HCT116 (cell line): ENCODE data around the gene AMOT. TPM values are rescaled to one million over a fixed set of nuclear protein-coding genes. Genes with fewer than 3 reads are reported as not detected.

Experiments
- ATAC-seq: fragments of 200-7000 bp; cut with Tn5 transposase; 2 replicates; pipeline ENCODE4 v1.9.1; 2020; ENCODE audit warnings: mild to moderate bottlenecking, moderate library complexity
- BruUV-seq: library from RNA; stranded (reverse); fragments of 400-500 nt; replicated peaks from 2 replicates; lab custom pipeline; 2021; lab: Mats Ljungman, UMichigan
- CTCF ChIA-PET: fragments of 300-600 bp; sonication (Branson Sonifier 250); formaldehyde crosslinking; loops from one replicate; lab custom pipeline; 2021; ENCODE audit warnings: antibody characterized with exemption; lab: Charles Lee
- POLR2A ChIA-PET: fragments of 300-600, 350-600 bp; sonication (Branson Sonifier 250); formaldehyde crosslinking; loops from one replicate; lab custom pipeline; 2021; ENCODE audit warnings: antibody characterized with exemption; lab: Charles Lee
- RAD21 ChIA-PET, 2 experiments: fragments of 300-600 bp; sonication (Branson Sonifier 250); formaldehyde crosslinking; loops; one replicate each; lab custom pipeline; 2023; ENCODE audit warnings: low total read pairs in 2 of 2; ENCODE audit not compliant: uncharacterized antibody in 2 of 2, unreplicated experiment in 2 of 2, low non-redundant PET in 1 of 2; lab: Charles Lee
- DNase-seq: peaks from one replicate; pipeline ENCODE4 v3.0.0-alpha.2; 2010; ENCODE audit warnings: low read depth, low spot score
- H2AFZ ChIP-seq: fragments of 200-600 bp; shearing (Covaris generic), sonication (generic); 2 replicates; pipeline ENCODE4 v1.6.1; 2017; ENCODE audit warnings: low read depth, mixed run types, mixed read lengths, antibody characterized with exemption, low read length; ENCODE audit not compliant: poor library complexity, severe bottlenecking
- H3K27ac ChIP-seq: 2 replicates; pipeline ENCODE4 v1.5.1; 2012; ENCODE audit warnings: low read depth, low read length
- H3K27me3 ChIP-seq: fragments of 200-600 bp; sonication (generic); 2 replicates; pipeline ENCODE4 v1.6.1; 2016; ENCODE audit warnings: mixed run types, low read length, mixed read lengths; ENCODE audit not compliant: insufficient read depth
- H3K36me3 ChIP-seq, 2 experiments: fragments of 200-500 bp in 1 of 2; fragments of 200-600 bp in 1 of 2; sonication (Bioruptor generic) in 1 of 2; sonication (generic) in 1 of 2; 2 replicates each; pipeline versions ENCODE4 v1.5.1 to v1.6.1; 2014 to 2016; ENCODE audit warnings: low read length in 2 of 2, inconsistent platforms in 1 of 2, mixed read lengths in 1 of 2, mixed run types in 1 of 2; ENCODE audit not compliant: insufficient read depth in 2 of 2, control insufficient read depth in 1 of 2
- H3K4me1 ChIP-seq, 2 experiments: fragments of 200-600 bp in 1 of 2; sonication (generic) in 1 of 2; 2 replicates each; pipeline versions ENCODE4 v1.5.1 to v1.6.1; 2012 to 2017; ENCODE audit warnings: low read length in 2 of 2, inconsistent platforms in 1 of 2, mild to moderate bottlenecking in 1 of 2, mixed read lengths in 1 of 2, mixed run types in 1 of 2, moderate library complexity in 1 of 2; ENCODE audit not compliant: insufficient read depth in 2 of 2, control insufficient read depth in 1 of 2
- H3K4me2 ChIP-seq: fragments of 200-600 bp; sonication (generic); 2 replicates; pipeline ENCODE4 v1.6.1; 2017; ENCODE audit warnings: mixed run types, low read length, mixed read lengths
- H3K4me3 ChIP-seq, 2 experiments: fragments of 200-600 bp in 1 of 2; sonication (generic) in 1 of 2; replicated peaks in 1 of 2; 2 replicates each; pipeline ENCODE4 v1.5.1; 2011 to 2016; ENCODE audit warnings: low read length in 2 of 2, control low read depth in 1 of 2, low read depth in 1 of 2, mild to moderate bottlenecking in 1 of 2, mixed read lengths in 1 of 2, mixed run types in 1 of 2
- H3K79me2 ChIP-seq: fragments of 200-600 bp; sonication (generic); 2 replicates; pipeline ENCODE4 v1.6.1; 2017; ENCODE audit warnings: mild to moderate bottlenecking, mixed run types, low read length, moderate library complexity, mixed read lengths; ENCODE audit not compliant: insufficient read depth
- H3K9ac ChIP-seq: fragments of 200-600 bp; sonication (generic); 2 replicates; pipeline ENCODE4 v1.6.1; 2016; ENCODE audit warnings: low read length, mixed read lengths
- H3K9me2 ChIP-seq: fragments of 200-600 bp; sonication (generic), shearing (Covaris generic); 2 replicates; pipeline ENCODE4 v1.6.1; 2017; ENCODE audit warnings: mixed run types, mild to moderate bottlenecking, moderate library complexity; ENCODE audit not compliant: insufficient read depth
- H3K9me3 ChIP-seq, 2 experiments: fragments of 200-500 bp in 1 of 2; fragments of 200-600 bp in 1 of 2; sonication (Bioruptor generic) in 1 of 2; sonication (generic) in 1 of 2; 2 replicates each; pipeline ENCODE4 v1.6.1; 2014 to 2017; ENCODE audit warnings: low read length in 2 of 2, mixed read lengths in 2 of 2, inconsistent platforms in 1 of 2, low read depth in 1 of 2, mild to moderate bottlenecking in 1 of 2, mixed run types in 1 of 2, moderate library complexity in 1 of 2; ENCODE audit not compliant: control insufficient read depth in 1 of 2, insufficient read depth in 1 of 2
- H4K20me1 ChIP-seq: fragments of 200-600 bp; sonication (generic), shearing (Covaris generic); 2 replicates; pipeline ENCODE4 v1.6.1; 2017; ENCODE audit warnings: mixed run types, mild to moderate bottlenecking, moderate library complexity; ENCODE audit not compliant: insufficient read depth
- CBX3 ChIP-seq: IDR thresholded peaks from 2 replicates; pipeline ENCODE4 v1.6.1; 2012; ENCODE audit warnings: low read depth
- CTCF ChIP-seq, 3 experiments: fragments of 200-600 bp in 1 of 3; sonication (generic) in 1 of 3; IDR thresholded peaks in 2 of 3; conservative IDR thresholded peaks in 1 of 3; 2 replicates each; pipeline ENCODE4 v1.5.1; 2012 to 2017; ENCODE audit warnings: low read depth in 2 of 3, low read length in 2 of 3, antibody characterized with exemption in 1 of 3, borderline replicate concordance in 1 of 3, control low read depth in 1 of 3, mild to moderate bottlenecking in 1 of 3, mixed read lengths in 1 of 3, mixed run types in 1 of 3, moderate library complexity in 1 of 3; ENCODE audit not compliant: insufficient read depth in 1 of 3
- EGR1 ChIP-seq: IDR thresholded peaks from 2 replicates; pipeline ENCODE4 v1.6.1; 2012; ENCODE audit warnings: low read depth
- ELF1 ChIP-seq: IDR thresholded peaks from 2 replicates; pipeline ENCODE4 v1.6.1; 2012; ENCODE audit warnings: low read depth, borderline replicate concordance
- EZH2 ChIP-seq: fragments of 200-600 bp; sonication (generic); IDR thresholded peaks from 2 replicates; pipeline ENCODE4 v1.6.1; 2017; ENCODE audit warnings: antibody characterized with exemption, mixed run types
- FOSL1 ChIP-seq: IDR thresholded peaks from 2 replicates; pipeline ENCODE4 v1.6.1; 2012; ENCODE audit warnings: low read depth
- JUND ChIP-seq: IDR thresholded peaks from 2 replicates; pipeline ENCODE4 v1.6.1; 2012
- POLR2AphosphoS5 ChIP-seq: IDR thresholded peaks from 2 replicates; pipeline ENCODE4 v1.6.1; 2011; ENCODE audit warnings: mild to moderate bottlenecking, low read depth, low read length, moderate library complexity
- REST ChIP-seq: IDR thresholded peaks from 2 replicates; pipeline ENCODE4 v1.6.1; 2012; ENCODE audit warnings: low read depth
- SIN3A ChIP-seq: IDR thresholded peaks from 2 replicates; pipeline ENCODE4 v1.6.1; 2012; ENCODE audit warnings: low read depth
- SRF ChIP-seq: IDR thresholded peaks from 2 replicates; pipeline ENCODE4 v1.6.1; 2012; ENCODE audit warnings: low read depth
- YY1 ChIP-seq: IDR thresholded peaks from 2 replicates; pipeline ENCODE4 v1.6.1; 2011; ENCODE audit warnings: low read length, low read depth, moderate library complexity, mild to moderate bottlenecking; ENCODE audit not compliant: insufficient replicate concordance; ENCODE audit errors: extremely low read depth
- ZFX ChIP-seq: fragments of 450-650 bp; IDR thresholded peaks from 2 replicates; pipeline ENCODE4 v1.6.1; 2017
- intact Hi-C: fragments of 100-400 bp; cut with micrococcal nuclease; formaldehyde crosslinking; loops from 2 replicates; pipeline ENCODE4 v1.10.0; 2022
- total RNA-seq: library from RNA; stranded (reverse); gene quantifications from one replicate; pipeline ENCODE4 v1.2.1, GENCODE V29; 2021; ENCODE audit not compliant: unreplicated experiment
- TF ChIP-seq, protein P1 (sequence below): IDR thresholded peaks from 2 replicates; pipeline ENCODE4 v1.6.1; 2012

Gene AMOT
- total RNA-seq, 1 experiment from 2014 or later: 7.7 TPM

- H3K4me2 ChIP-seq: no peak overlapping the region
- no peak overlapping the region for H2AFZ ChIP-seq
- H3K9ac ChIP-seq: no peak overlapping the region
- H3K9me2 ChIP-seq: no peaks in the 10 kb centered on the region
- DNase-seq (no peak), ATAC-seq (no peak)
- no peaks in the 10 kb centered on the region for H3K36me3 ChIP-seq
- POLR2A ChIA-PET: no interaction called here
- no peak overlapping the region for H3K4me3 ChIP-seq
- no peaks in the 10 kb centered on the region for H3K9me3 ChIP-seq
- H3K27me3 ChIP-seq: no peaks in the 10 kb centered on the region
- intact Hi-C loops: no loop called here
- BruUV-seq: no TSS peak
- TF ChIP-seq YY1 (no peak), ZFX (no peak), JUND (no peak), EZH2 (no peak), FOSL1 (no peak), ELF1 (no peak), POLR2AphosphoS5 (no peak), SRF (no peak), CTCF (IDR thresholded peaks at IDR 0.05 in 2 of 3, conservative IDR thresholded peaks at IDR 0.05 in 1 of 3; ENCODE audit: borderline replicate concordance in 1 of 3, insufficient read depth in 1 of 3, low read depth in 2 of 3, low read length in 2 of 3) (no peak), EGR1 (no peak), SIN3A (no peak), REST (no peak), CBX3 (no peak)
- TF ChIP-seq, protein P1, sequence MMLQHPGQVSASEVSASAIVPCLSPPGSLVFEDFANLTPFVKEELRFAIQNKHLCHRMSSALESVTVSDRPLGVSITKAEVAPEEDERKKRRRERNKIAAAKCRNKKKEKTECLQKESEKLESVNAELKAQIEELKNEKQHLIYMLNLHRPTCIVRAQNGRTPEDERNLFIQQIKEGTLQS: no peak
- no peaks in the 10 kb centered on the region for H3K4me1 ChIP-seq
- CTCF ChIA-PET: no interaction called here
- RAD21 ChIA-PET: no interaction called here
- H3K27ac ChIP-seq: no peak overlapping the region
- no peaks in the 10 kb centered on the region for H3K79me2 ChIP-seq
- no peaks in the 10 kb centered on the region for H4K20me1 ChIP-seq
Measured at GRCh38 chrX:112736310-112736709, 104.3 kb downstream of the AMOT start.
